Heart right ventricle (tissue), 16 donors: ENCODE data around the gene DAPK1. TPM values are rescaled to one million over a fixed set of nuclear protein-coding genes. Genes with fewer than 3 reads are reported as not detected.

ENCODE experiments used
- ATAC-seq, 8 donors: fragments of 200-7000 bp; cut with Tn5 transposase; one replicate each; pipeline ENCODE4 v1.9.1; 2020; ENCODE audit warnings: mild to moderate bottlenecking in 8 of 8, moderate library complexity in 8 of 8, moderate number of reproducible peaks in 1 of 8
- DNase-seq, 2 donors: peaks; one replicate each; pipeline ENCODE4 v3.0.0-alpha.2; 2020
- H3K27ac ChIP-seq, 10 donors: fragments of 200-600 bp; sonication (generic) in 2 of 10; one replicate each; pipeline versions ENCODE4 v1.5.0 to v1.8.0; 2020 to 2022; ENCODE audit warnings: mild to moderate bottlenecking in 3 of 10
- H3K27me3 ChIP-seq, 7 donors: fragments of 200-600 bp; one replicate each; pipeline ENCODE4 v1.8.0; 2021 to 2022; ENCODE audit warnings: mild to moderate bottlenecking in 2 of 7
- H3K36me3 ChIP-seq, 9 donors: fragments of 200-600 bp; sonication (generic) in 1 of 9; one replicate each; pipeline versions ENCODE4 v1.5.0 to v1.8.0; 2020 to 2022; ENCODE audit warnings: mild to moderate bottlenecking in 2 of 9
- H3K4me1 ChIP-seq, 9 donors: fragments of 200-600 bp; sonication (generic) in 1 of 9; one replicate each; pipeline versions ENCODE4 v1.5.0 to v1.8.0; 2020 to 2022; ENCODE audit warnings: mild to moderate bottlenecking in 4 of 9
- H3K4me3 ChIP-seq, 10 donors: fragments of 200-600 bp; sonication (generic) in 2 of 10; one replicate each; pipeline versions ENCODE4 v1.5.0 to v1.8.0; 2020 to 2022; ENCODE audit warnings: mild to moderate bottlenecking in 7 of 10, moderate library complexity in 2 of 10
- H3K9me3 ChIP-seq, 11 donors: fragments of 200-600 bp in 10 of 11; sonication (generic) in 2 of 11; one replicate each; pipeline versions ENCODE4 v1.5.0 to v1.8.0; 2013 to 2022; ENCODE audit warnings: mild to moderate bottlenecking in 2 of 11, control low read depth in 1 of 11, moderate library complexity in 1 of 11
- CTCF ChIP-seq, 9 donors: fragments of 200-600 bp; sonication (generic) in 2 of 9; IDR thresholded peaks; one replicate each; pipeline versions ENCODE4 v1.5.0 to v1.8.0; 2021 to 2022; ENCODE audit warnings: antibody characterized with exemption in 9 of 9, mild to moderate bottlenecking in 5 of 9, moderate library complexity in 1 of 9
- WGBS, 2 donors: extraction: QIAGEN DNeasy Blood & Tissue Kit; methylation state at CpG; one replicate each; pipeline ENCODE4 v1.1.7; 2013; ENCODE audit warnings: inconsistent platforms in 1 of 2; 5-methylcytosine and 5-hydroxymethylcytosine counted together
- intact Hi-C, 10 donors: fragments of 100-400 bp; cut with DNase I; formaldehyde crosslinking; loops; one replicate each; pipeline versions ENCODE4 v1.11.1 to v1.14.2; 2022
- polyA plus RNA-seq, 2 donors: library from polyadenylated mRNA; stranded (reverse); fragments of 200-250 nt; gene quantifications; one replicate each; pipeline ENCODE4 v1.2.3, GENCODE V29; 2013
- total RNA-seq, 10 donors: library from RNA; stranded (reverse); fragmentation: NEBNext Ultra II Directional in 3 of 10; extraction: Animal tissue kit (Norgen Biotek cat#: 25700) in 3 of 10; gene quantifications; one replicate each; pipeline versions ENCODE4 v1.2.1 to v1.2.4, GENCODE V29; 2021 to 2023
- donor health status: Arrhythmogenic right ventricular cardiomyopathy.
- donor health status: ischemic (EF 13 %, LVEDD 7.1; RV severe dilation, severe dysfunction).
- donor health status: healthy with polysubstance abuse.
- donor health status: DM: no; HTN: yes; CAD: no.
- donor health status: DM: no; HTN: no; CAD: no.
- donor health status: ischemic (EF 25% LVEDD 6.9; RV normal size, moderate dysfunction).
- donor health status: ischemic (EF 25% LVEDD 5.7; RV mildly dilated, moderate dysfunction).
- donor health status: healthy.
- donor health status: DM: yes; HTN: yes; CAD: no.
- donor health status: Ischemic cardiomyopathy.
- donor health status: ischemic (EF 35%, LVEDD 5.7; RV mildly dilated, moderate dysfunction).
- donor health status: nonischemic (EF 11% LVEDD 7.7; RV severe dilation, severe dysfunction).
- donor health status: DM: yes; HTN: yes; CAD: no.
- donor health status: PGD.
- donor health status: ischemic (EF 29% LVEDD 5.4; RV normal size, mild dysfunction).
- donor health status: nonischemic (EF 23%, LVEDD 6.1; RV moderate dilation, normal function).

Gene DAPK1
- total and polyA plus RNA-seq, 12 donors = 1.1 to 15.5 (median 4.2) TPM

GRCh38 chr9:87520172-87520683 is 22.6 kb downstream of the DAPK1 start:
- ATAC-seq (no peak), DNase-seq (no peak)
- Histone ChIP-seq H3K36me3 (no peaks in the 10 kb centered on the region), H3K27ac (no peak overlapping the region), H3K4me3 (no peak overlapping the region), H3K9me3 (peaks cover 0 to 6% (median 0%) of the 10 kb centered on the region in 11 donors), H3K4me1 (peaks cover 0 to 42% (median 5%) of the 10 kb centered on the region in 9 donors), H3K27me3 (peaks cover 0 to 16% (median 0%) of the 10 kb centered on the region in 7 donors)
- TF ChIP-seq CTCF (IDR thresholded peaks at IDR 0.05) = no peak
- 67 to 75% methylated on average over 6 of the region's 6 CpGs for WGBS, 2 donors
- intact Hi-C loops = no loop called here

GRCh38 chr9:87521834-87522233 is 24.2 kb downstream of the DAPK1 start:
- Histone ChIP-seq H3K27me3 (peaks cover 0 to 6% (median 0%) of the 10 kb centered on the region in 7 donors), H3K4me1 (peaks cover 0 to 26% (median 0%) of the 10 kb centered on the region in 9 donors)
- 81 to 94% methylated on average over 7 of the region's 7 CpGs for WGBS, 2 donors

GRCh38 chr9:87524061-87524460 is 26.4 kb downstream of the DAPK1 start:
- Histone ChIP-seq H3K4me1 (peaks cover 0 to 5% (median 0%) of the 10 kb centered on the region in 9 donors), H3K27ac (no peak overlapping the region), H3K4me3 (no peak overlapping the region), H3K36me3 (no peaks in the 10 kb centered on the region), H3K27me3 (peaks cover 0 to 6% (median 0%) of the 10 kb centered on the region in 7 donors), H3K9me3 (no peaks in the 10 kb centered on the region)
- ATAC-seq = peak in 1 of 8 donors; percentile 37
- DNase-seq = no peak
- intact Hi-C loops = no loop called here
- WGBS, 2 donors = 89 to 97% methylated on average over 5 of the region's 5 CpGs
- TF ChIP-seq CTCF (IDR thresholded peaks at IDR 0.05) = no peak

More at GRCh38 chr9:87521834-87522233, 24.2 kb downstream of the DAPK1 start:
- H3K9me3 ChIP-seq = peaks cover 0 to 3% (median 0%) of the 10 kb centered on the region in 11 donors
- DNase-seq = no peak
- no peaks in the 10 kb centered on the region for H3K36me3 ChIP-seq
- no peak for TF ChIP-seq CTCF (IDR thresholded peaks at IDR 0.05)
- no peak for ATAC-seq
- no peak overlapping the region for H3K27ac ChIP-seq
- H3K4me3 ChIP-seq = no peak overlapping the region
- intact Hi-C loops = no loop called here

GRCh38 chr9:87525546-87526303 is 28.1 kb downstream of the DAPK1 start:
- WGBS, 2 donors = 85 to 95% methylated on average over 9 of the region's 9 CpGs
- H3K4me1 ChIP-seq = peaks cover 0 to 15% (median 0%) of the 10 kb centered on the region in 9 donors
- TF ChIP-seq CTCF (IDR thresholded peaks at IDR 0.05) = no peak
- H3K9me3 ChIP-seq = no peaks in the 10 kb centered on the region
- no peak overlapping the region for H3K27ac ChIP-seq
- peaks cover 0 to 6% (median 0%) of the 10 kb centered on the region in 7 donors for H3K27me3 ChIP-seq
- no peak for DNase-seq
- H3K4me3 ChIP-seq = no peak overlapping the region
- intact Hi-C loops = no loop called here
- ATAC-seq = no peak
- H3K36me3 ChIP-seq = no peaks in the 10 kb centered on the region
